Panc1 (cell line): ENCODE measurements around the gene WWTR1. TPM values are rescaled to one million over a fixed set of nuclear protein-coding genes. Genes with fewer than 3 reads are reported as not detected.

Source experiments
- ATAC-seq: fragments of 200-7000 bp; cut with Tn5 transposase; 2 replicates; pipeline ENCODE4 v1.9.1; 2020; ENCODE audit warnings: mild to moderate bottlenecking, moderate library complexity
- BruUV-seq: library from RNA; stranded (reverse); fragments of 400-500 nt; replicated peaks from 2 replicates; lab custom pipeline; 2021; lab: Mats Ljungman, UMichigan
- CTCF ChIA-PET: fragments of 300-600 bp; sonication (Branson Sonifier 250); formaldehyde crosslinking; loops from one replicate; lab custom pipeline; 2022; ENCODE audit warnings: antibody characterized with exemption; lab: Charles Lee
- POLR2A ChIA-PET: fragments of 300-600 bp; sonication (Branson Sonifier 250); formaldehyde crosslinking; loops from one replicate; lab custom pipeline; 2022; ENCODE audit warnings: antibody characterized with exemption; lab: Charles Lee
- DNase-seq: peaks from one replicate; pipeline ENCODE4 v3.0.0-alpha.2; 2010; ENCODE audit warnings: low read depth, low spot score
- H3K27ac ChIP-seq: 2 replicates; pipeline ENCODE4 v1.5.1; 2011; ENCODE audit warnings: mild to moderate bottlenecking, low read length, inconsistent platforms
- H3K27me3 ChIP-seq: fragments of 200-500 bp; sonication (Bioruptor generic); 2 replicates; pipeline ENCODE4 v1.6.0; 2014; ENCODE audit warnings: low read length, inconsistent platforms; ENCODE audit not compliant: control insufficient read depth, insufficient read depth
- H3K36me3 ChIP-seq: fragments of 200-500 bp; sonication (Bioruptor generic); 2 replicates; pipeline ENCODE4 v1.5.1; 2014; ENCODE audit warnings: inconsistent platforms, mild to moderate bottlenecking, low read length, moderate library complexity; ENCODE audit not compliant: control insufficient read depth, insufficient read depth
- H3K4me1 ChIP-seq: 2 replicates; pipeline ENCODE4 v1.5.1; 2011; ENCODE audit warnings: inconsistent platforms, mild to moderate bottlenecking, low read length, moderate library complexity; ENCODE audit not compliant: control insufficient read depth, insufficient read depth
- H3K4me3 ChIP-seq, 2 experiments: 2 replicates each; pipeline ENCODE4 v1.5.1; 2011 to 2012; ENCODE audit warnings: low read depth in 2 of 2, low read length in 2 of 2, mild to moderate bottlenecking in 2 of 2, inconsistent platforms in 1 of 2, moderate library complexity in 1 of 2
- H3K9me3 ChIP-seq: fragments of 200-500 bp; sonication (Bioruptor generic); 2 replicates; pipeline ENCODE4 v1.5.1; 2014; ENCODE audit warnings: low read depth, mild to moderate bottlenecking, inconsistent platforms, low read length, moderate library complexity; ENCODE audit not compliant: control insufficient read depth, insufficient read depth
- CTCF ChIP-seq: fragments of 450-650 bp; IDR thresholded peaks from 2 replicates; pipeline ENCODE4 v1.5.1; 2017; ENCODE audit warnings: mild to moderate bottlenecking
- POLR2AphosphoS5 ChIP-seq: IDR thresholded peaks from 2 replicates; pipeline ENCODE4 v1.6.1; 2012; ENCODE audit warnings: mild to moderate bottlenecking, low read depth, low read length, moderate library complexity
- REST ChIP-seq, 2 experiments: IDR thresholded peaks; 2 replicates each; pipeline ENCODE4 v1.6.1; 2011 to 2012; ENCODE audit warnings: low read depth in 2 of 2, control low read depth in 1 of 2, low read length in 1 of 2, mild to moderate bottlenecking in 1 of 2, moderate library complexity in 1 of 2; ENCODE audit not compliant: insufficient read depth in 1 of 2
- SIN3A ChIP-seq: IDR thresholded peaks from 2 replicates; pipeline ENCODE4 v1.6.1; 2012; ENCODE audit warnings: low read depth, mild to moderate bottlenecking, low read length, moderate library complexity, borderline replicate concordance; ENCODE audit not compliant: insufficient read depth
- TCF7L2 ChIP-seq: IDR thresholded peaks from 2 replicates; pipeline ENCODE4 v1.6.1; 2011; ENCODE audit warnings: mild to moderate bottlenecking, low read depth, low read length, inconsistent platforms
- in situ Hi-C: cut with HindIII; loops from 2 replicates; pipeline ENCODE4 v1.10.0; 2016; ENCODE audit warnings: low sequenced_read_pairs, low pct_unique_long_range_greater_than_20kb
- intact Hi-C: fragments of 100-400 bp; cut with micrococcal nuclease; formaldehyde crosslinking; loops from one replicate; pipeline ENCODE4 v1.10.0; 2022; ENCODE audit not compliant: unreplicated experiment
- total RNA-seq: library from RNA; stranded (reverse); gene quantifications from one replicate; pipeline ENCODE4 v1.2.1, GENCODE V29; 2021; ENCODE audit not compliant: unreplicated experiment

The WWTR1 gene
- total RNA-seq, 1 experiment from 2014 or later = 298 TPM

- peak; percentile 94 for TF ChIP-seq TCF7L2
- no peak for TF ChIP-seq SIN3A
- TF ChIP-seq CTCF = no peak
- no peak for TF ChIP-seq REST (IDR thresholded peaks at IDR 0.05; ENCODE audit: insufficient read depth in 1 of 2, low read depth in 2 of 2, low read length in 1 of 2)
- TF ChIP-seq POLR2AphosphoS5 = peak; percentile 77
- no peaks in the 10 kb centered on the region for H3K27me3 ChIP-seq
- in situ Hi-C loops (no loop called here), intact Hi-C loops (no loop called here)
- CTCF ChIA-PET = no interaction called here
- H3K27ac ChIP-seq = peak overlapping the region; percentile 100
- H3K4me1 ChIP-seq = peaks cover 93% of the 10 kb centered on the region
- H3K4me3 ChIP-seq = no peak overlapping the region
- no peaks in the 10 kb centered on the region for H3K9me3 ChIP-seq
- ATAC-seq = peak; percentile 74
- BruUV-seq = TSS peak; percentile 33
- peaks cover 10% of the 10 kb centered on the region for H3K36me3 ChIP-seq
- peak; percentile 90 for DNase-seq
- POLR2A ChIA-PET = interaction anchor here (0.7 to 2.5 kb wide), 6 partner anchors 8 to 573 kb away, joined by 3 to 11 read pairs (median 7); no protein-coding TSS in a partner anchor
Observed at GRCh38 chr3:149554826-149555225, 103.0 kb downstream of the WWTR1 start.

- no TSS peak for BruUV-seq
- ChIA-PET CTCF (no interaction called here), POLR2A (interaction anchor here (0.6 to 1.1 kb wide), 4 partner anchors 27 to 353 kb away, joined by 3 to 7 read pairs (median 6); partner anchors contain the start of gene WWTR1)
- H3K4me1 ChIP-seq = peaks cover 93% of the 10 kb centered on the region
- no peaks in the 10 kb centered on the region for H3K9me3 ChIP-seq
- no peaks in the 10 kb centered on the region for H3K27me3 ChIP-seq
- no peak overlapping the region for H3K4me3 ChIP-seq
- no peak for TF ChIP-seq SIN3A
- no peak for TF ChIP-seq POLR2AphosphoS5
- TF ChIP-seq TCF7L2 = no peak
- no peak for TF ChIP-seq CTCF
- ATAC-seq (no peak), DNase-seq (no peak)
- peak overlapping the region; percentile 100 for H3K27ac ChIP-seq
- peaks cover 13% of the 10 kb centered on the region for H3K36me3 ChIP-seq
- in situ Hi-C loops (no loop called here), intact Hi-C loops (no loop called here)
Observed at GRCh38 chr3:149553781-149554451, 103.9 kb downstream of the WWTR1 start.
